Activated CD4-positive, alpha-beta T cell treated with anti-CD3 and anti-CD28 coated beads, Interleukin-2, amount 10 ng/mL, durations not matched to agents 24 days and 14 days (primary cell): ENCODE results near the gene ARHGAP45. TPM values are rescaled to one million over a fixed set of nuclear protein-coding genes. Genes with fewer than 3 reads are reported as not detected.

Experiments
- DNase-seq: peaks from one replicate; pipeline ENCODE4 v3.0.0; 2022
- H3K27ac Mint-ChIP-seq: one replicate; pipeline ENCODE4 v1.8.0; 2022; ENCODE audit warnings: mild to moderate bottlenecking, mixed read lengths
- H3K27me3 Mint-ChIP-seq: one replicate; pipeline ENCODE4 v1.8.0; 2022; ENCODE audit warnings: mixed read lengths
- H3K36me3 Mint-ChIP-seq: one replicate; pipeline ENCODE4 v1.8.0; 2022; ENCODE audit warnings: low read depth, mild to moderate bottlenecking, mixed read lengths
- H3K4me1 Mint-ChIP-seq: one replicate; pipeline ENCODE4 v1.8.0; 2021; ENCODE audit warnings: mixed read lengths
- H3K4me3 Mint-ChIP-seq: one replicate; pipeline ENCODE4 v1.8.0; 2022; ENCODE audit warnings: mild to moderate bottlenecking, moderate library complexity, mixed read lengths
- H3K9me3 Mint-ChIP-seq: one replicate; pipeline ENCODE4 v1.8.0; 2021; ENCODE audit warnings: mixed read lengths
- intact Hi-C: fragments of 100-400 bp; cut with micrococcal nuclease; formaldehyde crosslinking; loops from one replicate; pipeline ENCODE4 v1.15.1; 2023
- total RNA-seq: library from RNA; stranded (reverse); gene quantifications from 2 replicates; pipeline ENCODE4 v1.2.3, GENCODE V29; 2022

Gene ARHGAP45
- total RNA-seq, 1 donor from 2014 or later = 183 TPM

- H3K27ac Mint-ChIP-seq = peak overlapping the region; percentile 84
- no peak overlapping the region for H3K4me3 Mint-ChIP-seq
- peaks cover 3% of the 10 kb centered on the region for H3K9me3 Mint-ChIP-seq
- peaks cover 22% of the 10 kb centered on the region for H3K36me3 Mint-ChIP-seq
- H3K27me3 Mint-ChIP-seq = no peaks in the 10 kb centered on the region
- H3K4me1 Mint-ChIP-seq = peaks cover 49% of the 10 kb centered on the region
- DNase-seq = no peak
- intact Hi-C loops = no loop called here
Observed at GRCh38 chr19:1097810-1098176, 30.8 kb downstream of the ARHGAP45 start.

GRCh38 chr19:1098177-1099051, 31.4 kb downstream of the ARHGAP45 start:
- intact Hi-C loops = loop anchor here (1.0 kb wide), 1 partner anchor 72 kb away; the partner anchor contains the start of gene CNN2
- DNase-seq = peak; percentile 59
- H3K4me1 Mint-ChIP-seq = peaks cover 55% of the 10 kb centered on the region
- peak overlapping the region; percentile 89 for H3K27ac Mint-ChIP-seq
- peaks cover 16% of the 10 kb centered on the region for H3K36me3 Mint-ChIP-seq
- no peaks in the 10 kb centered on the region for H3K27me3 Mint-ChIP-seq
- H3K9me3 Mint-ChIP-seq = peaks cover 3% of the 10 kb centered on the region
- H3K4me3 Mint-ChIP-seq = peak overlapping the region; percentile 16

GRCh38 chr19:1101337-1101698, 34.4 kb downstream of the ARHGAP45 start:
- peak overlapping the region; percentile 45 for H3K4me3 Mint-ChIP-seq
- intact Hi-C loops = loop anchor here (5.0 kb wide), 2 partner anchors 34 to 91 kb away; partner anchors contain the start of gene ARHGAP45
- peaks cover 45% of the 10 kb centered on the region for H3K4me1 Mint-ChIP-seq
- peaks cover 11% of the 10 kb centered on the region for H3K36me3 Mint-ChIP-seq
- H3K27me3 Mint-ChIP-seq = no peaks in the 10 kb centered on the region
- peak overlapping the region; percentile 92 for H3K27ac Mint-ChIP-seq
- peaks cover 3% of the 10 kb centered on the region for H3K9me3 Mint-ChIP-seq
- DNase-seq = peak; percentile 71

- Mint-ChIP-seq H3K4me3 (peak overlapping the region; percentile 75), H3K27me3 (no peaks in the 10 kb centered on the region), H3K9me3 (peaks cover 3% of the 10 kb centered on the region), H3K4me1 (peaks cover 43% of the 10 kb centered on the region), H3K36me3 (peaks cover 17% of the 10 kb centered on the region), H3K27ac (peak overlapping the region; percentile 92)
- intact Hi-C loops = loop anchor here (1.0 to 5.0 kb wide), 6 partner anchors 7 to 90 kb away; partner anchors contain the start of genes ARHGAP45, POLR2E, RNU6-2 and TMEM259
- DNase-seq = peak; percentile 81
Observed at GRCh38 chr19:1102407-1103131, 35.6 kb downstream of the ARHGAP45 start.

- no peak for DNase-seq
- Mint-ChIP-seq H3K36me3 (peaks cover 18% of the 10 kb centered on the region), H3K9me3 (peaks cover 3% of the 10 kb centered on the region), H3K4me1 (peaks cover 38% of the 10 kb centered on the region), H3K27ac (peak overlapping the region; percentile 92), H3K27me3 (no peaks in the 10 kb centered on the region), H3K4me3 (peak overlapping the region; percentile 75)
- intact Hi-C loops = loop anchor here (1.0 to 5.0 kb wide), 5 partner anchors 8 to 89 kb away; partner anchors contain the start of genes ARHGAP45, POLR2E, RNU6-2 and TMEM259
Observed at GRCh38 chr19:1103132-1103707, 36.3 kb downstream of the ARHGAP45 start.

- Mint-ChIP-seq H3K9me3 (peaks cover 3% of the 10 kb centered on the region), H3K36me3 (peaks cover 17% of the 10 kb centered on the region), H3K4me1 (peaks cover 33% of the 10 kb centered on the region), H3K4me3 (peak within 1 kb of the TSS; percentile 75), H3K27me3 (no peaks in the 10 kb centered on the region), H3K27ac (peak within 1 kb of the TSS; percentile 92)
- intact Hi-C loops = loop anchor here (1.0 to 5.0 kb wide), 5 partner anchors 9 to 88 kb away; partner anchors contain the start of genes ARHGAP45, POLR2E, RNU6-2 and TMEM259
- DNase-seq = peak; percentile 99
Observed at GRCh38 chr19:1103708-1104310, 36.8 kb downstream of the ARHGAP45 start, which contains the start of gene GPX4. TSS of gene GPX4 (plus strand) at chr19:1103994. CDS start at chr19:1104044, 50 bp downstream.

GRCh38 chr19:1104311-1105007, 37.5 kb downstream of the ARHGAP45 start:
- H3K27ac Mint-ChIP-seq = peak overlapping the region; percentile 25
- peaks cover 27% of the 10 kb centered on the region for H3K4me1 Mint-ChIP-seq
- H3K36me3 Mint-ChIP-seq = peaks cover 15% of the 10 kb centered on the region
- H3K27me3 Mint-ChIP-seq = no peaks in the 10 kb centered on the region
- H3K9me3 Mint-ChIP-seq = peaks cover 3% of the 10 kb centered on the region
- intact Hi-C loops = loop anchor here (5.0 kb wide), 2 partner anchors 37 to 88 kb away; partner anchors contain the start of gene ARHGAP45
- DNase-seq = peak; percentile 93
- H3K4me3 Mint-ChIP-seq = peak overlapping the region; percentile 75

- H3K4me1 Mint-ChIP-seq = peaks cover 20% of the 10 kb centered on the region
- peak overlapping the region; percentile 75 for H3K4me3 Mint-ChIP-seq
- intact Hi-C loops = no loop called here
- peak; percentile 67 for DNase-seq
- H3K9me3 Mint-ChIP-seq = no peaks in the 10 kb centered on the region
- peaks cover 14% of the 10 kb centered on the region for H3K36me3 Mint-ChIP-seq
- no peaks in the 10 kb centered on the region for H3K27me3 Mint-ChIP-seq
- H3K27ac Mint-ChIP-seq = peak overlapping the region; percentile 25
Observed at GRCh38 chr19:1105008-1105872, 38.3 kb downstream of the ARHGAP45 start.

- Mint-ChIP-seq H3K4me1 (peaks cover 18% of the 10 kb centered on the region), H3K4me3 (peak overlapping the region; percentile 55), H3K36me3 (peaks cover 15% of the 10 kb centered on the region), H3K27me3 (no peaks in the 10 kb centered on the region), H3K27ac (no peak overlapping the region), H3K9me3 (no peaks in the 10 kb centered on the region)
- intact Hi-C loops = no loop called here
- DNase-seq = peak; percentile 67
Observed at GRCh38 chr19:1105873-1106840, 39.2 kb downstream of the ARHGAP45 start.

- Mint-ChIP-seq H3K27me3 (no peaks in the 10 kb centered on the region), H3K4me1 (peaks cover 12% of the 10 kb centered on the region), H3K9me3 (no peaks in the 10 kb centered on the region), H3K27ac (no peak overlapping the region), H3K36me3 (peaks cover 15% of the 10 kb centered on the region), H3K4me3 (peak overlapping the region; percentile 55)
- intact Hi-C loops = no loop called here
- peak; percentile 68 for DNase-seq
Observed at GRCh38 chr19:1106841-1107660, 40.1 kb downstream of the ARHGAP45 start.
